ENCODE results near the gene TECPR2.
"Not testable (repeated sequence)": the region's sequence is repeated elsewhere in the genome, so short reads cannot be mapped to it uniquely, and the experiment has no call there.

- not testable (repeated sequence) for TF ChIP-seq POLR2AphosphoS5 (IDR thresholded peaks at IDR 0.05; ENCODE audit: insufficient read depth in 1 of 2, low read depth in 1 of 2); CTCF (IDR thresholded peaks at IDR 0.05)
These were observed 178.3 kb downstream of the TECPR2 start for GRCh38 chr14:102541029-102541491.
